A549 treated with Hydrocortisone at 1 μM for 4 hours (cell line): ENCODE measurements around the gene HAS3. TPM values are rescaled to one million over a fixed set of nuclear protein-coding genes. Genes with fewer than 3 reads are reported as not detected.

Source experiments
- total RNA-seq: library from RNA; stranded (reverse); fragments of 200-300 nt; extraction: Qiagen RNA extraction; gene quantifications from 5 replicates; pipeline ENCODE4 v1.2.3, GENCODE V29; 2022

The HAS3 gene
- 37.5 to 57.7 TPM (median 51.2 TPM) in 5 replicates for total RNA-seq

GRCh38 chr16:69105501-69106361 lies at the start of gene HAS3:
HAS3 (plus strand) TSS chr16:69105653; CDS start chr16:69109396, 3,743 bp downstream.

GRCh38 chr16:69132424-69133252 lies 27.2 kb downstream of the HAS3 start, which contains the start of the genes CHTF8 and UTP4:
CHTF8 (minus strand) TSS chr16:69132588; CDS start chr16:69121458, 11,130 bp downstream.
UTP4 (plus strand) TSS chr16:69132649; CDS start chr16:69133460, 811 bp downstream.

Other genes with a start within 250 kb of the HAS3 start
- gene CHTF8, start 26.9 kb downstream of the HAS3 start, total RNA-seq: 121 to 130 TPM (median 125 TPM) in 5 replicates
- 80.1 to 87.1 TPM (median 82.7 TPM) in 5 replicates for gene UTP4, start 27.0 kb downstream of the HAS3 start, total RNA-seq
- 6.1 to 9.4 TPM (median 6.9 TPM) in 5 replicates for gene SNTB2, start 81.5 kb downstream of the HAS3 start, total RNA-seq
- gene VPS4A, start 205.7 kb downstream of the HAS3 start, total RNA-seq: 29.8 to 33.1 TPM (median 31.5 TPM) in 5 replicates
- 18.0 to 41.0 TPM (median 38.8 TPM) in 5 replicates for gene PDF, start 224.9 kb downstream of the HAS3 start, total RNA-seq
- gene COG8, start 233.9 kb downstream of the HAS3 start, total RNA-seq: 21.7 to 27.8 TPM (median 25.6 TPM) in 5 replicates
- 49.8 to 69.1 TPM (median 53.1 TPM) in 5 replicates for gene NIP7, start 234.1 kb downstream of the HAS3 start, total RNA-seq
- gene TMED6, start 246.1 kb downstream of the HAS3 start, total RNA-seq: 0.18 TPM in 1 of 5 replicates, not detected in the others